ENCODE results near the gene CYP2U1. TPM values are rescaled to one million over a fixed set of nuclear protein-coding genes. Genes with fewer than 3 reads are reported as not detected.

Gene CYP2U1
- total RNA-seq, 1 experiment from 2014 or later, result 1.2 TPM

- Histone ChIP-seq H3K4me3 (ENCODE audit: low read depth in 2 of 2, low read length in 2 of 2) (no peak overlapping the region), H3K36me3 (ENCODE audit: control insufficient read depth, insufficient read depth, low read length) (no peaks in the 10 kb centered on the region), H3K9me3 (ENCODE audit: control insufficient read depth, insufficient read depth, low read depth, low read length) (no peaks in the 10 kb centered on the region), H3K4me1 (ENCODE audit: control insufficient read depth, insufficient read depth, low read length) (no peaks in the 10 kb centered on the region), H3K27ac (ENCODE audit: low read length) (no peak overlapping the region), H3K27me3 (ENCODE audit: control insufficient read depth, insufficient read depth, low read length) (no peaks in the 10 kb centered on the region)
- no peak for ATAC-seq
- intact Hi-C loops (cut with micrococcal nuclease; ENCODE audit: unreplicated experiment), result no loop called here
- ChIA-PET POLR2A (no interaction called here), CTCF (no interaction called here)
- no TSS peak for BruUV-seq (replicated peaks)
- TF ChIP-seq SIN3A (IDR thresholded peaks at IDR 0.05; ENCODE audit: borderline replicate concordance, insufficient read depth, low read depth, low read length) (no peak), TCF7L2 (IDR thresholded peaks at IDR 0.05; ENCODE audit: low read depth, low read length) (no peak), POLR2AphosphoS5 (IDR thresholded peaks at IDR 0.05; ENCODE audit: low read depth, low read length) (no peak)
- TF ChIP-seq, protein P1, sequence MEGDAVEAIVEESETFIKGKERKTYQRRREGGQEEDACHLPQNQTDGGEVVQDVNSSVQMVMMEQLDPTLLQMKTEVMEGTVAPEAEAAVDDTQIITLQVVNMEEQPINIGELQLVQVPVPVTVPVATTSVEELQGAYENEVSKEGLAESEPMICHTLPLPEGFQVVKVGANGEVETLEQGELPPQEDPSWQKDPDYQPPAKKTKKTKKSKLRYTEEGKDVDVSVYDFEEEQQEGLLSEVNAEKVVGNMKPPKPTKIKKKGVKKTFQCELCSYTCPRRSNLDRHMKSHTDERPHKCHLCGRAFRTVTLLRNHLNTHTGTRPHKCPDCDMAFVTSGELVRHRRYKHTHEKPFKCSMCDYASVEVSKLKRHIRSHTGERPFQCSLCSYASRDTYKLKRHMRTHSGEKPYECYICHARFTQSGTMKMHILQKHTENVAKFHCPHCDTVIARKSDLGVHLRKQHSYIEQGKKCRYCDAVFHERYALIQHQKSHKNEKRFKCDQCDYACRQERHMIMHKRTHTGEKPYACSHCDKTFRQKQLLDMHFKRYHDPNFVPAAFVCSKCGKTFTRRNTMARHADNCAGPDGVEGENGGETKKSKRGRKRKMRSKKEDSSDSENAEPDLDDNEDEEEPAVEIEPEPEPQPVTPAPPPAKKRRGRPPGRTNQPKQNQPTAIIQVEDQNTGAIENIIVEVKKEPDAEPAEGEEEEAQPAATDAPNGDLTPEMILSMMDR (IDR thresholded peaks at IDR 0.05), result no peak
- TF ChIP-seq, protein P2, sequence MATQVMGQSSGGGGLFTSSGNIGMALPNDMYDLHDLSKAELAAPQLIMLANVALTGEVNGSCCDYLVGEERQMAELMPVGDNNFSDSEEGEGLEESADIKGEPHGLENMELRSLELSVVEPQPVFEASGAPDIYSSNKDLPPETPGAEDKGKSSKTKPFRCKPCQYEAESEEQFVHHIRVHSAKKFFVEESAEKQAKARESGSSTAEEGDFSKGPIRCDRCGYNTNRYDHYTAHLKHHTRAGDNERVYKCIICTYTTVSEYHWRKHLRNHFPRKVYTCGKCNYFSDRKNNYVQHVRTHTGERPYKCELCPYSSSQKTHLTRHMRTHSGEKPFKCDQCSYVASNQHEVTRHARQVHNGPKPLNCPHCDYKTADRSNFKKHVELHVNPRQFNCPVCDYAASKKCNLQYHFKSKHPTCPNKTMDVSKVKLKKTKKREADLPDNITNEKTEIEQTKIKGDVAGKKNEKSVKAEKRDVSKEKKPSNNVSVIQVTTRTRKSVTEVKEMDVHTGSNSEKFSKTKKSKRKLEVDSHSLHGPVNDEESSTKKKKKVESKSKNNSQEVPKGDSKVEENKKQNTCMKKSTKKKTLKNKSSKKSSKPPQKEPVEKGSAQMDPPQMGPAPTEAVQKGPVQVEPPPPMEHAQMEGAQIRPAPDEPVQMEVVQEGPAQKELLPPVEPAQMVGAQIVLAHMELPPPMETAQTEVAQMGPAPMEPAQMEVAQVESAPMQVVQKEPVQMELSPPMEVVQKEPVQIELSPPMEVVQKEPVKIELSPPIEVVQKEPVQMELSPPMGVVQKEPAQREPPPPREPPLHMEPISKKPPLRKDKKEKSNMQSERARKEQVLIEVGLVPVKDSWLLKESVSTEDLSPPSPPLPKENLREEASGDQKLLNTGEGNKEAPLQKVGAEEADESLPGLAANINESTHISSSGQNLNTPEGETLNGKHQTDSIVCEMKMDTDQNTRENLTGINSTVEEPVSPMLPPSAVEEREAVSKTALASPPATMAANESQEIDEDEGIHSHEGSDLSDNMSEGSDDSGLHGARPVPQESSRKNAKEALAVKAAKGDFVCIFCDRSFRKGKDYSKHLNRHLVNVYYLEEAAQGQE (IDR thresholded peaks at IDR 0.05; ENCODE audit: insufficient read depth in 1 of 2, low read depth in 2 of 2, low read length in 1 of 2), result no peak
- DNase-seq (ENCODE audit: low read depth, low spot score), result no peak
- in situ Hi-C loops (cut with HindIII; ENCODE audit: low pct_unique_long_range_greater_than_20kb, low sequenced_read_pairs), result no loop called here
Measured at GRCh38 chr4:107937040-107937439, 5.7 kb downstream of the CYP2U1 start.

DNA sequence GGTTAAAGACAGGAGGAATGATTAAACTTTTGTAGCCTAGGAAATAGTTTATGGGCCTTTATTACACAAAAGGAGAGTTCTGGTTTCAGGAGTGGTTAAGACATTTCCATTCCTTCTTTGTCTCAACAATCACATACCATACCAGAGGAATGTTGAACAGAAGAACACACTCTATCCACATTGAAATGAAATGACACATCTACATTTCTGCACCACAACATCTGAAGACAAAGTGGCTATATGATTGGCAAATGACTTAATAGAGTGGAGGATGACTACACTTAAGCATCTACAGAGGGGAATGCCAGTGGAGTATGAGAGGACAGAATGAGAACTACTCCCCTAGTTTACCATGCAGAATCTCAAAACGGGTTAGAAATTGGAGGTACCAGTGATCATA, 8.0 kb downstream of the CYP2U1 start:
- H3K36me3 ChIP-seq (ENCODE audit: control insufficient read depth, insufficient read depth, low read length), result no peaks in the 10 kb centered on the region
- no peak for ATAC-seq
- H3K27ac ChIP-seq (ENCODE audit: low read length), result no peak overlapping the region
- intact Hi-C loops (cut with micrococcal nuclease; ENCODE audit: unreplicated experiment) (no loop called here), in situ Hi-C loops (cut with HindIII; ENCODE audit: low pct_unique_long_range_greater_than_20kb, low sequenced_read_pairs) (no loop called here)
- ChIA-PET CTCF (no interaction called here), POLR2A (no interaction called here)
- no peaks in the 10 kb centered on the region for H3K9me3 ChIP-seq (ENCODE audit: control insufficient read depth, insufficient read depth, low read depth, low read length)
- BruUV-seq (replicated peaks), result no TSS peak
- no peak for TF ChIP-seq TCF7L2 (IDR thresholded peaks at IDR 0.05; ENCODE audit: low read depth, low read length)
- TF ChIP-seq, protein P1 (IDR thresholded peaks at IDR 0.05), result no peak
- no peak for TF ChIP-seq SIN3A (IDR thresholded peaks at IDR 0.05; ENCODE audit: borderline replicate concordance, insufficient read depth, low read depth, low read length)
- no peak for TF ChIP-seq POLR2AphosphoS5 (IDR thresholded peaks at IDR 0.05; ENCODE audit: low read depth, low read length)
- TF ChIP-seq, protein P2 (IDR thresholded peaks at IDR 0.05; ENCODE audit: insufficient read depth in 1 of 2, low read depth in 2 of 2, low read length in 1 of 2), result no peak
- no peak overlapping the region for H3K4me3 ChIP-seq (ENCODE audit: low read depth in 2 of 2, low read length in 2 of 2)
- H3K4me1 ChIP-seq (ENCODE audit: control insufficient read depth, insufficient read depth, low read length), result no peaks in the 10 kb centered on the region
- no peak for DNase-seq (ENCODE audit: low read depth, low spot score)
- no peaks in the 10 kb centered on the region for H3K27me3 ChIP-seq (ENCODE audit: control insufficient read depth, insufficient read depth, low read length)

Measured in Panc1 (cell line).